Measurements from ENCODE around the gene ADAMTSL5. TPM values are rescaled to one million over a fixed set of nuclear protein-coding genes. Genes with fewer than 3 reads are reported as not detected.
A peak's percentile ranks its signal among the peaks of the same experiment; 100 is the strongest.

The ADAMTSL5 gene
- total and polyA plus RNA-seq, 9 of the 15 experiments (the other 6 are each of a cell fraction or from before 2014, with no cell fraction given), result 1.0 to 11.6 (median 4.1) TPM

DNA sequence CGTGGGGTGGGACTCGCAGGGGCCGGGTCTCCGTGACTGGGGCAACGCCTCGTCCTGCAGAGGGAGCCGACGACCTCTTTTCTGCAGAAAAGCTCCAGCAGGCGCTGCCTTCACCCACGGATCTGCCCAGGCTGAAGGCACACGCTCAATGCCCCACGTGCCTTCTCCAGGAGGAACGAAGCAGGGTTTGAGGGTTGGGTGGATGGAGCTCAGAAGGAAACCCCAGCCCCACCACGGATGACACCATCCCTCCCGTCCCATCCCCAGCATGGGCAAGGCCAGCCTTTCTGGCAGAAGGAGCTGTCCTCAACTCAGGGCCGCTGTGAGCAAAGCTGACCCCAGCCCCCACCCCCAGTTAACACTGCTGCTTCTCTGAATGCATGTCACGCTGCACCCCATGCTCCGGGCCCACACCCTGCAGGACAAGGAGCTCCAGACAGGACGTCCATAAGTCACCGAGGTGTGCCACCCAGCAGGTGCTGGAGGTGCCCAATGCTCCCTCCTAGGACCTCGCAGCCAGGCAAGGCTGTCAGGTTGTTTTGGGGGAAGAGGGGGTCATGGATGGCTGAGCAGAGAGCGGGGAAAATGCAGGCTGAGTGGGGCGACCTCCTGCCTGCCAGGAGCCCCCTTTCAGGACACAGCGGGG, 41.2 kb downstream of the ADAMTSL5 start:
- Histone ChIP-seq H3K9me1 (ENCODE audit: control insufficient read depth, insufficient read depth, low read length) (no peaks in the 10 kb centered on the region), H3K27me3 (ENCODE audit: control insufficient read depth in 2 of 2, insufficient read depth in 2 of 2, low read length in 2 of 2) (no peaks in the 10 kb centered on the region), H3K4me3 (no peak overlapping the region), H3K4me1 (replicated peaks in 1 of 2; ENCODE audit: control insufficient read depth in 2 of 2, insufficient read depth in 2 of 2, low read length in 2 of 2) (peaks cover 6 to 87% of the 10 kb centered on the region in 2 experiments; a peak in 4 of 5 replicates), H2AFZ (ENCODE audit: low read depth, low read length) (no peak overlapping the region), H3K36me3 (ENCODE audit: control insufficient read depth, insufficient read depth, low read length) (peaks cover 25% of the 10 kb centered on the region; the same call in 2 of the 3 replicates), H3K4me2 (ENCODE audit: insufficient read depth, low read length) (0 out of 2 replicates have a peak overlapping the region, but pooled peaks have one; percentile 13), H3K9ac (ENCODE audit: insufficient read depth in 1 of 2, low read depth in 2 of 2, low read length in 2 of 2) (peak overlapping the region in 1 of 2 experiments; percentile 75; a peak in 2 of 4 replicates), H3K27ac (ENCODE audit: extremely low read depth, low read depth, low read length) (no peak overlapping the region), H3K9me3 (replicated peaks; ENCODE audit: control insufficient read depth, insufficient read depth, low read depth, low read length) (no peaks in the 10 kb centered on the region), H3K79me2 (ENCODE audit: control insufficient read depth, insufficient read depth, low read length) (peaks cover 37% of the 10 kb centered on the region), H4K20me1 (replicated peaks; ENCODE audit: control insufficient read depth, insufficient read depth, low read length) (peaks cover 18% of the 10 kb centered on the region)
- ATAC-seq (peak; percentile 11; the same call in 2 of the 3 replicates), FAIRE-seq (no peak), DNase-seq (ENCODE audit: extremely low read depth in 1 of 4, low spot score in 3 of 4) (no peak)
- in situ Hi-C loops (cut with MboI), result no loop called here
- 46% methylated on average over 15 of the region's 24 CpGs for WGBS (ENCODE audit: insufficient coverage, low coverage, missing lambda C conversion rate)
- no TSS peak for BruUV-seq (replicated peaks)
- ChIA-PET POLR2A (interaction anchor here (1.2 to 1.7 kb wide), 4 partner anchors 13 to 29 kb away, joined by 6 to 9 read pairs (median 6); no protein-coding TSS in a partner anchor), CTCF (ENCODE audit: low intra/inter-chr PET ratio) (no interaction called here)
- intact Hi-C loops (cut with micrococcal nuclease), result no loop called here
- no peak for TF ChIP-seq MNT (conservative IDR thresholded peaks at IDR 0.05)
- TF ChIP-seq, protein P1, sequence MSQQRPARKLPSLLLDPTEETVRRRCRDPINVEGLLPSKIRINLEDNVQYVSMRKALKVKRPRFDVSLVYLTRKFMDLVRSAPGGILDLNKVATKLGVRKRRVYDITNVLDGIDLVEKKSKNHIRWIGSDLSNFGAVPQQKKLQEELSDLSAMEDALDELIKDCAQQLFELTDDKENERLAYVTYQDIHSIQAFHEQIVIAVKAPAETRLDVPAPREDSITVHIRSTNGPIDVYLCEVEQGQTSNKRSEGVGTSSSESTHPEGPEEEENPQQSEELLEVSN (IDR thresholded peaks at IDR 0.05; ENCODE audit: borderline replicate concordance in 1 of 2, extremely low read depth in 1 of 2, insufficient read depth in 1 of 2, insufficient read length in 1 of 2, low read depth in 1 of 2, low read length in 1 of 2, poor library complexity in 1 of 2, severe bottlenecking in 1 of 2), result peak in 1 of 2 experiments; percentile 8
- TF ChIP-seq ETS1 (conservative IDR thresholded peaks at IDR 0.05; ENCODE audit: control insufficient read depth, low read depth, low read length), result no peak
- no peak for TF ChIP-seq IRF9 (tag; IDR thresholded peaks at IDR 0.05)
- 0 out of 2 replicates have a peak, but pooled peaks have one; percentile 43 for TF ChIP-seq ZC3H4 (CRISPR knock-in tag; IDR thresholded peaks at IDR 0.05; ENCODE audit: borderline replicate concordance)
- no peak for TF ChIP-seq CREB1 (IDR thresholded peaks at IDR 0.05)
- TF ChIP-seq CREB1 (CRISPR knock-in tag; IDR thresholded peaks at IDR 0.05), result 0 out of 2 replicates have a peak, but pooled peaks have one; percentile 15
- no peak for TF ChIP-seq HDAC8 (tag; IDR thresholded peaks at IDR 0.05)
- TF ChIP-seq CTCF (IDR thresholded peaks at IDR 0.05 in 2 of 3, conservative IDR thresholded peaks at IDR 0.05 in 1 of 3; ENCODE audit: insufficient read depth in 2 of 3, low read depth in 1 of 3, low read length in 3 of 3), result peak; percentile 38 to 41 (median 41); a peak in 5 of 6 replicates
- TF ChIP-seq TRIM24 (IDR thresholded peaks at IDR 0.05), result no peak
- TF ChIP-seq POLR2G (IDR thresholded peaks at IDR 0.05; ENCODE audit: low read depth, low read length), result peak; percentile 28
- TF ChIP-seq HDAC2 (IDR thresholded peaks at IDR 0.05), result no peak
- TF ChIP-seq MYBL2 (IDR thresholded peaks at IDR 0.05; ENCODE audit: low read depth), result no peak
- TF ChIP-seq MYBL2 (CRISPR knock-in tag; IDR thresholded peaks at IDR 0.05; ENCODE audit: borderline replicate concordance), result no peak
